GM18507 (cell line): ENCODE results near the gene LSM3.

ENCODE experiments used
- DNase-seq: peaks from one replicate; pipeline ENCODE4 v3.0.0; 2011; ENCODE audit warnings: low read depth; ENCODE audit not compliant: insufficient read length; ENCODE audit errors: extremely low spot score
- FAIRE-seq: peaks from 2 replicates; lab custom pipeline; 2011; peaks lifted over from hg19 to GRCh38; lab: Jason Lieb, UNC

Gene LSM3

DNA sequence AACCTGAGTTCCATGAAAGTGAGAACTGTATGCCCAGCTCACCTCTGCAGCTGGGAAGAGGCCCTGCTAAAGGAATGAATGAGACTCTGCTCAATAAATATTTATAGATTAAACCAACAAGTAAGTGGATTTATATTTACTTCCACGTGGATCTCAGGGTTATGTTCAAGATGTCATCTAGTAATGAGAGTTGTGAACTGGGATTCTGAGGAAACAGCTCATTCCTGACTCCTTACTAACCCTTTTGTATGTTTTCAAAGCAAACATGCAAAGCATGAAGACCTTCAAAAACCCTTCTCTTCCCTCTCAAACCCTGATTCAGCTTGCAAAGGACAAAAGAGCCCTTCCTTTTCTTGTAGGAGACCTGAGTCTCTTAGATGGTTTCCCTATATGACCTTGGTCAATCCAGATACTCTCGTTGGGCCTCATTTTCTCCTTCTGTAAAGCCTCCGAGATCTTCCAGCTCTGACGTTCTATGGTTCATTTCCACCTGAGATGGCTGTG, 53.4 kb downstream of the LSM3 start:
- FAIRE-seq, result no peak
- no peak for DNase-seq

GRCh38 chr3:14234251-14235002, 55.8 kb downstream of the LSM3 start:
- no peak for FAIRE-seq
- DNase-seq, result no peak

- DNase-seq (no peak), FAIRE-seq (no peak)
These were observed 56.6 kb downstream of the LSM3 start for GRCh38 chr3:14235003-14235911.

DNA sequence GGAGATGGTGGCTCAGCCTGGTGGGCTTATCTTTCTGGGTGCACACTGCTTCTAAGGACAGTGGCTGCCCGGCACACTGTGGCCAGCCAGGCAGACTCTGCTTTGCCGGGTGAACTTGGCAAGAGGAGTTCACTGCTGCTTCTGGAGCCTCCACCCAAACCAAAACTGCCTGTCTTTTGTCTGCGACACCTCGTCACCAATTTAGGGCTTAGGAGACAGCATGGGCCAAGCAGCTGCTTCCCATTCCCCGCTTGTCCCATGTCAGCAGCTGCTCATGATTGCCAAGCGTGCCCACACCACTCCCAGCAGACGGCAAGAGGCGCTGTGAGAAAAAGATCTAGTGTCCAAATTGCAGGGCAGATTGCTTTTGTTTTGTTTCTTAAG, 57.3 kb downstream of the LSM3 start:
- DNase-seq, result no peak
- FAIRE-seq, result no peak

DNA sequence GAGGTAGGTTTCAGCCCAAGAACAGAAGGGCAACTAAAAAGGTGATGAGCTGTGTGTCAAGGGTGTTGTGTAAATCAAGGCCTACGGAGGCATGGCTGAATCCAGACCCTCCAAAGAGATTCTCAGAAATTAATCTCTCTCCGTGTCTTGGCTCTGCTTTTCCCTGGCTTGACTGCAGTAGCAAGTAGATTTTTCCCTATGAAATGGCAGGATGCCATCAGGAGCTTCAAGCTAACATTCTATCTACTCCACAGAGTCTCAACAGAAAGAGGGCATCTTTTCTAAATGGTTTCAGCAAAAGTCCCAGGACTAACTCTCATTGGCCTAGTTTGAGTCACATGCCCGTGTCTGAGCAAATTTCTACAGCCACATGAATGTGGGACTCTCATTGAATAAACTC, 58.3 kb downstream of the LSM3 start:
- DNase-seq, result no peak

GRCh38 chr3:14237457-14237856, 58.8 kb downstream of the LSM3 start:
- FAIRE-seq (no peak), DNase-seq (no peak)

More for the DNA sequence above, 58.3 kb downstream of the LSM3 start:
- FAIRE-seq, result no peak

DNA sequence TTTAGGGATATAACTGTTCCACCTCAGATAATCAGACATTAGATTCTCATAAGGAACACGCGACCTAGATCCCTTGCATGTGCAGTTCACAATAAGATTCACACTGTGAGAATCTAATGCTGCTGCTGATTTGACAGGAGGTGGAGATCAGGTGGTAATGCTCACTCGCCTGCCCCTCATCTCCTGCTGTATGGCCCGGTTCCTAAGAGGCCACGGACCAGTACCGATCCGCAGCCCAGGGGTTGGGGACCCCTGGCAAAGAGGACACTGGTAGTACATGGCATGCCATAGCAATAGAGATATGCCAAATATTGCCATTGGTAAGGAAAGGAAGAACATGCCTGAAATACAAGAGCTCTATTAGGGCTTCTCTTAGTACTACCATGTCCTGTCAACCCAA, 59.7 kb downstream of the LSM3 start:
- DNase-seq (no peak), FAIRE-seq (no peak)

DNA sequence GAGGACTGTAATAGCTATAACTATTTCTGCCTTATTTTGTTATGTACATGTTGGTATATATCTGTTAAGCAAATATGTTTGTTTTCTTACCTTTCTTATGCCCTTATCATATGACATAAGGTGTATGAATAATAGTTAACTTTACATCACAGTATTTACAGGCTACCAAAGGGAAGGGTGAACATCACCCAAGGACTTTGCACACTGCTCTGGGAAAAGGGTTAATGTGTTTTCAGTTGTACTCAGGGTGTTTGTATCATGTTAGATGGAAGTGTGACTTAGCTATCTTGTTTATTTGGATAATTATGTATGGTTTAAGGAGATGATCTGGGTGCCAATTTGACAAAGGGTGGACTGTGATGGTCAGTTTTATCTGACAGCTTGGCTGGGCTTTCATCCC, 60.3 kb downstream of the LSM3 start:
- no peak for DNase-seq
- no peak for FAIRE-seq

DNA sequence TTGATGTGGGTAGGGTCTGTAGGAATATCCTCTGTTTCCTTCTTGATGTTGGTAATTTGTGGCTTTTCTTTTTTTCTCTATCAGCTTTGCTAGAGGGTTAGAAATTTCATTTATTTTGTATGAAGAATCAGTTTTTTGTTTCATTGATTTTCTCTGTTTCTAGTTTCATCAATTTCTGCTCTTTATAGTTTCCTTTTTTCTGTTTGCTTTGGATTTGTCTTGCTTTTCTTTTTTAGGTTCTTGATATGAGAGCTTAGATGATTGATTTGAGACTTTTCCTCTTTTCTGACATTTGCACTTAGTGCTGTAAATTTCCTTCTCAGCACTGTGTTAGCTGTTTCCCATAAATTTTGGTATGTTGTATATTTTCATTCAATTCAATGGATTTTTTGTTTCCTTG, 61.3 kb downstream of the LSM3 start:
- no peak for DNase-seq
- FAIRE-seq, result no peak

GRCh38 chr3:14240366-14240765, 61.7 kb downstream of the LSM3 start:
- FAIRE-seq (no peak), DNase-seq (no peak)

GRCh38 chr3:14241716-14242115, 63.1 kb downstream of the LSM3 start:
- no peak for FAIRE-seq
- DNase-seq, result no peak

DNA sequence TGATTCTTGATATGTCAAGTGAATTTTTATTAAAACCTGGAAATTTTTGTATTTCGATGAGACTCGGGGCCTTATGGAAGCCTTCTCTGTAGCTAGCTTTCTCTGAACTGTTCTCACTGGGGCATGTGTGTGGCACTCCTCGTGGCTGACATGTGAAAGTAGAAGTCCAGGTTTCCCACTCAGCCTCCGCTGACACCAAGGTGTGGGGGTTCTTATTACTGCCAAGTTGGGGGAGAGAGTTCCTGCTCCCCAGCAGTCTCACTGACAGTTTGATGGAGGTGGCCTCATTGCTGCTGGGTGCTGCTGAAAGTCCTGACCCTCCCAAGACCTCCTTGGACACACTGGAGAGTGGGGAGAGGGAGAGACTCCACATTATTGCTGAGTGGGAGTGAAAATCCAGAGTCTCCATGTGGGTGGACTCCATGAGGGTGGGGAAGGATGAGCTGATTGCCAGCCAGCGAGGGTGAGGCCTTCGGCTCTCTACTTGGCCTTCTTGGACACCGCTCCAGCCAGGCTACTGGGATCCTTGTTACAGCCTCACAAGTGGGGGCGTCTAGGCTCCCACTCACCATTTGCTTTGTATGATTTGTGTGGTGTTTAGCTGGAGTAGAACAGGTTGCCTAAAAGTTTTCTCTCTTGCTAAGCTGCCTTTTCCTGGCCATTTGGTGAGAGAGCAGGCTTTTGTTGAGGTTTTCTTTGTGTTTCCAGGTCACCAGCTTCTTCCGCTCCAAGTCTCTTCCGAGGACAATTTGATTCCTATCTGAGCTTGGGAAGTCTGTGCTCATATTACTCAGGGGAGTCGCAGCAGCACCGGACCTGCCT, 64.1 kb downstream of the LSM3 start:
- DNase-seq, result no peak
- FAIRE-seq, result no peak

DNA sequence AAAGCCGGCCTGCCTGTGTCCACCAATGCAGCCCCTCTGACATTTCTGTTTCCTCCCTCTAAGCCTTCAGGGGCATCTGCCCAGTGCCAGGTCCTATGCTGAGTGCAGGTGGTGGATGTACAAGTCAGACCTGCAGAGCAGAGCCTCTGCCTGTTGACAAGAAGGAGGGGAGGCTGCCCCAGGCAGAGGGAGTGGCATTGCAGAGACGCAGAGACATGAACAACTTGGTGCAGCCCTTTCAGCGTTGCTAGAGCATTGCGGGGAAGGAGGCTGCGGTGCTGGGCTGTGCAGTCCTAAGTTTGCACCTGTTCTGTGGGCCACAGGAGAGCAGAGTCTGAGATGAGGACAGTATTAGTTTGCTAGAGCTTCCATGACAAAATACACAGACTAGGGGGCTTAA, 65.2 kb downstream of the LSM3 start:
- DNase-seq (no peak), FAIRE-seq (no peak)

GRCh38 chr3:14244521-14245247, 66.1 kb downstream of the LSM3 start:
- no peak for FAIRE-seq
- DNase-seq, result no peak

DNA sequence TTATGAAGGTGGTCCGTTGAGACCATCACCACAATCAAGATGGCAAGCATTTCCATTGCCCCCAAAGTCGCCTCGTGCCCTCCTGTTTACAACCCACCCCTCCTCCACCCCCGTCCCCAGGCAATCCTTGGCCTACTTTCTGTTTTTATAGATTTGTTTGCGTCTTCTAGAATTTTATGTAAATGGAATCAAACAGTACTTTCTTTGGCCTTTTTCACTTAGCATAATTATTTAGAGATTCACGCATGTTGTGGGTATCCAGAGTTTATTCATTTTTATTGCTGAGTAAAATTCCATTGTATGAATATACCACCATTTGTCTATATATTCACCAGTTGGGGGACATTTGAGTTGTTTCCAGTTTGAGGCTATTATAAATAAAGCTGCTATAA, 66.6 kb downstream of the LSM3 start:
- FAIRE-seq (no peak), DNase-seq (no peak)

GRCh38 chr3:14245822-14246221, 67.2 kb downstream of the LSM3 start:
- FAIRE-seq (no peak), DNase-seq (no peak)

DNA sequence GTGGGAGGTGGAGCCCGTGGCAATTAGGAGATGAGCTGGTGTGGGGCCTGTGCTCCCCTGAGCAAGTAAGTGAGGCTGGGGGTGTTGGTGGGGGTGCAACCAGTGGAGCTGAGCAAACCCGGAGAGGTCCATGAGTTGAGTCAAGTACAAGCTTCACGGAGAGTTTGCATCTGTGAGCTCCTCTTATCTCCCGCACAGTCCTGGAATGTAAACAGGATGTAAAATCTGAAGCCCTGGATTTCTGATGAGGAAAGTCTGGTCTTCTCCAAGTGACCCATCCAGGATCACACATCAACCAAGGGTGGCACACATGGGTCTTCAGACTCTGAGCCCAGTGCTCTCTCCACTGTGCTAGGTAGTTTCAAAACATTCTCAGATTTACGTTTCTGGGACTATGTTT, 67.8 kb downstream of the LSM3 start:
- DNase-seq (no peak), FAIRE-seq (no peak)

DNA sequence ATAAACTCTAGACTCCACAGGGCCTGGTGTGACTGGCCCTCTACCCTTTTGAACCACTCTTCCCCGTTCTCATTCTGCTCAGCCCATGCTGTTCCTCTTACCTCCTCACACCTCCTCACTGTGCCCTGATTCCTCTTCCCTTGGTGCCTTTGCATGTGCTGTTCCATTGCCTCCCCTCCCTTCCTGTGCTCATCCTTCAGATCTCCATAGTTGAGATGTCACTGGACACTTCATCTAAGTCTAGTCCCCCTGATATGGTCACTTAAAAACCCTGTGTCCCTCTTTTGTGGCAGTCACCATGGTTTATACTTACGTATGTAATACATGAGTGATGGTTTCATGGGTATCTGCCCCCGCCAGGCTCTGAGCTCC, 69.8 kb downstream of the LSM3 start:
- DNase-seq (no peak), FAIRE-seq (no peak)

GRCh38 chr3:14248849-14249523, 70.4 kb downstream of the LSM3 start:
- DNase-seq (no peak), FAIRE-seq (no peak)
